ENCODE data around the gene CDX4.
"Not testable (repeated sequence)": the region's sequence is repeated elsewhere in the genome, so short reads cannot be mapped to it uniquely, and the experiment has no call there.

Gene CDX4, protein sequence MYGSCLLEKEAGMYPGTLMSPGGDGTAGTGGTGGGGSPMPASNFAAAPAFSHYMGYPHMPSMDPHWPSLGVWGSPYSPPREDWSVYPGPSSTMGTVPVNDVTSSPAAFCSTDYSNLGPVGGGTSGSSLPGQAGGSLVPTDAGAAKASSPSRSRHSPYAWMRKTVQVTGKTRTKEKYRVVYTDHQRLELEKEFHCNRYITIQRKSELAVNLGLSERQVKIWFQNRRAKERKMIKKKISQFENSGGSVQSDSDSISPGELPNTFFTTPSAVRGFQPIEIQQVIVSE

DNA sequence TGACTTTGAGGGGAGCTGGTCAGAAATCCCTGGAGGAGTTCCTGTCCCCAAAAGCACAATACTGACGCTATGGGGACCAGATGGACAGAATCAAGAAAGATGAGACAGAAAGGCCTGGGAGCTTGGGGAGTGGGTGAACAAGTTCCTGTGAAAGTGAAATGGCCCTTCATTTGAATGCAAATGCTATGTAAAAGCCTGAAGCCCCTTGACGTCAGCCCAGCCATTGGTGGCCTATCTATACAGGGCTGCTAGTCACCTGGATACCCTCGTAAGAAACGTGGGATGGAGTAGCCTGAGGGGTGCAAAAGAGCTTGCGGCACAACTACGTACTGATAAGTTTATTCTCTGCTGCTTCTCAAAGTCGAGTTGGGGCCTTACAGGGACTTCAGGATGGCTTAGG, at the start of gene CDX4:
Gene CDX4 (plus strand): TSS at position 223 of the 400 bp plus-strand sequence. CDS start 201 bp downstream, outside the sequence.
- no peak for DNase-seq

GRCh38 chrX:73398185-73398914, 48.5 kb upstream of the CDX4 start:
- DNase-seq: no peak

DNA sequence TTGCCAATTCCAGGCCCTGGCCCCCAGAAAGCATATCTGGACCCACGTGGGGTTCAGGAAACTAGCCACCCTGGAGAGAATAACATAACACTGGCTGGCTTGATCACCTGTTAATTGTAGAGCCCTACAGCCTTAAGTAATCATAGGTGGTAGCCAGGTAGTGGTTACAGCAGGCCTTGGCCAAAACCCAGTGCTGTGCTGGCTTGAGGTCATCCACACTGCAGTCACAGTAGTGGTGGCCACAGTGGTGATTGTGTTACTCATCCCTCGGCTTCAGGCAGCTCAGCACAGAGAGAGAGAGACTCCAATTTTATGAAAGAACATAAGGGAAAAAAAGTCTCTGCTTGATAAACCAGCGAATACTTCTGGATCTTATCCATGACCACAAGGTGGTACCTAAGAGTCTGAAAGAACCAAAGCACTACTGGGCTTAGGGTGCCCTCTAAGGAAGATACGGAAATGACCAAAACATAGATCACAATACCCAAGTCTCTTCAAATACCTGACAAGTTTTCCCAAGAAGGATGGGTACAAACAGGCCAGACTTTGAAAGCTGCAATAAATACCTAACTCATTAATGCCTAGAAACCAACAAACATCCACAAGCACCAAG, 46.6 kb upstream of the CDX4 start:
- DNase-seq: no peak

- no peak for DNase-seq
These were observed 45.1 kb upstream of the CDX4 start for GRCh38 chrX:73401591-73402266.

- no peak for DNase-seq
These were observed 33.9 kb upstream of the CDX4 start for GRCh38 chrX:73412930-73413329.

DNA sequence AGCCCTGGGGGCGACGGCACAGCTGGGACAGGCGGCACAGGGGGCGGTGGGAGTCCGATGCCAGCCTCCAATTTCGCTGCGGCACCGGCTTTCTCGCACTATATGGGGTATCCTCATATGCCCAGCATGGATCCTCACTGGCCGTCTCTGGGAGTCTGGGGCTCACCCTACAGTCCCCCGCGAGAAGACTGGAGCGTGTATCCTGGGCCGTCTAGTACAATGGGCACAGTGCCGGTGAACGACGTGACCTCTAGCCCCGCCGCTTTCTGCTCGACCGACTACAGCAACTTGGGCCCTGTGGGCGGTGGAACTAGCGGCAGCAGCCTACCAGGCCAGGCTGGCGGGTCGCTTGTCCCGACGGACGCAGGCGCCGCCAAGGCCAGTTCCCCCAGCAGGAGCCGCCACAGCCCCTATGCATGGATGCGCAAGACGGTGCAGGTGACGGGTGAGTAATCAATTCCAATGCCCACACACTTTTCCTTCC, 500 bp downstream of the CDX4 start:
- no peak for DNase-seq

DNA sequence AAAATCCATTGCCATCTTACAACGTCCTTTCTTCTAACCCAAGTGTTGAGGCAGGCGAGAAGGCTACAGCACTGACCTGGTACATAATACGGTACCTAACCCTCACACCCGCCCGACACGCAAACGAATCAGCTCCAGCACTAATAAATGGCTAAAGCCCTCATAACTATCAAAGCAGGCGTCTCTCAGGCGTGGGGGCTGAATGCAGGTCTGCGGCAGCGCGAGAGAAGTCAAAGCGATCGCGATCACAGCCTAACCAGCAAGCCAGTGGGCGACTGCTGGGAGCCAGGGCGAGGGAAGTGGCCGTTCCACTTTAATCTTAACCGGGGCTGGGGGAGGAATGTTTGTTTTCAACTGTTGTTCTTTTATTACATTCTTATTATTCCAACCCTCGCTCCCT, 1.5 kb downstream of the CDX4 start:
- no peak for DNase-seq

DNA sequence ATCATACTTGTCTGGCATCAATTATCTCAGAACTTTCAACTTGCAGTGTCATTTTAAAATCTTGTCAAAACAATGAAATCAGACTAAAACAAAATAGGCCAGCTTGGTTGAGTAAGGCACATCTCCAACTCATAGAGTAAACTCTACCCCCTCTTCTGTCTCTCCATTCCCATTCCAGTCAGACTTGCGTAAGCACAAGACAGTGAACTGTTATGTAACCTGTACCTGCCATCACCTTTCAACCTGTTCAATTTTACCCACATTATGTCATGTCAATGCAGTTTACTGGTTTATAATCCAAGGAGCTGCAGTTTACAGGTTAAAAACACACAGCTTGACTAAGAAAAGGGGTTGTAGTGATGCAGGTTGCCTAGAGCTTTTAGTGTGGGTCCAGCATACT, 8.3 kb downstream of the CDX4 start:
- DNase-seq: no peak

DNA sequence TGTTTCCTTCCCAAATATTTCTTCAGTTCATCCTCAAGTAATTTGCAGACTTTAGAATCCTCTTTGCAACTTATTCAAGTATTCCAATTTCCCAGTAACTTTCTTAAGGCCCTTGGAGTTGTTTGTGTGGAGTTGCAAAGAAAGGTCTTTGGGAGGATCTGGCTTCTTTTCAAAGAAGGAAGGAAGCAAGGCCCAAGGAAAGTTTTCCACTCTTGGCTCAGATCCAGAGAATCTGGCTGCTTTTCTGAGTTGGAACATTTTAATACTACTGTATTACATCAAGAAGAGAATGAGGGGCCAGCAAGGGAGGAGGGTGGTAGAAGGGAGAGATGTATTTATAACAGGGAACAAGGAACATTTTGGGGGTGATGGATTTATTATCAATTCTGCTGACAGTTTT, 10.5 kb downstream of the CDX4 start:
- DNase-seq: no peak

DNA sequence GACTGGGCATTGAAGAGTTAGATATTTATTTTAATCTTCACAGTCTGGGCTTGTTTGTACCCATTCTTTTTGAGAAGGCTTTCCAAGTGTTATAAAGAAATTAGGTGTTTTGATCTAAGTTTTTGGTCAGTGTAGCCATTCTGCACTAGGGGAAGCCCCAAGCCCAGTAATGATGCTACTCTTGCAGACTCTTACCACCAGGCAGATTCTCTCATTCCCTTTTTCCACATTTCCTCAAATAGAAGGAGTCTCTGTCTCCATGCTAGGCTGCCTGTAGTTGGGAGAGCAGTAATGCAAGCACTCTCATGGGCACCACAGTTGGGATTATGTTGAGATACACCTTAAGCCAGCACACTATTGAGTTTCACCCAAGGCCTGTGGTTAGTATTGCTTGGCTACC, 21.5 kb downstream of the CDX4 start:
- DNase-seq: no peak

DNA sequence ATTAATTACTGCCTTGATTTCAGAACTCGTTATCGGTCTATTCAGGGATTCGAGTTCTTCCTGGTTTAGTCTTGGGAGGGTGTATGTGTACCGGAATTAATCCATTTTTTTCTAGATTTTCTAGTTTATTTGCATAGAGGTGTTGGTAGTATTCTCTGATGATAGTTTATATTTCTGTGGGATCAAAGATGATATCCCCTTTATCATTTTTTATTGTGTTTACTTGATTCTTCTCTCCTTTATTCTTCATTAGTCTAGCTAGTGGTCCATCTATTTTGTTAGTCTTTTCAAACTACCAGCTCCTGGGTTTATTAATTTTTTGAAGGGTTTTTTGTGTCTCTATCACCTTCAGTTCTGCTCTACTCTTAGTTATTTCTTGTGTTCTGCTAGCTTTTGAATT, 32.1 kb downstream of the CDX4 start:
- no peak for DNase-seq

GRCh38 chrX:73481521-73481920, 34.7 kb downstream of the CDX4 start:
- DNase-seq: no peak

GRCh38 chrX:73490661-73491060, 43.8 kb downstream of the CDX4 start:
- DNase-seq: no peak

GRCh38 chrX:73492178-73492577, 45.3 kb downstream of the CDX4 start:
- DNase-seq: not testable (repeated sequence)

Data from activated T-cell treated with anti-CD3 and anti-CD28 coated beads, Interleukin-2, amount 50 U/mL, for 1 hour (primary cell).